GM19324 (cell line): ENCODE data around the gene THRA.
A peak's percentile ranks its signal among the peaks of the same experiment; 100 is the strongest.

Source experiments
- ATAC-seq: cut with Tn5 transposase; IDR thresholded peaks from one replicate; pipeline ENCODE4 v1.9.1; 2021; ENCODE audit warnings: mild to moderate bottlenecking, moderate library complexity; ENCODE audit not compliant: unreplicated experiment, low FRiP score

The THRA gene

GRCh38 chr17:40063187-40063771 lies 514 bp downstream of the THRA start:
- ATAC-seq, result peak; percentile 21

GRCh38 chr17:40063901-40064531 lies 1.3 kb downstream of the THRA start:
- ATAC-seq, result no peak

- ATAC-seq, result no peak
Measured at GRCh38 chr17:40064971-40065768, 2.4 kb downstream of the THRA start.

DNA sequence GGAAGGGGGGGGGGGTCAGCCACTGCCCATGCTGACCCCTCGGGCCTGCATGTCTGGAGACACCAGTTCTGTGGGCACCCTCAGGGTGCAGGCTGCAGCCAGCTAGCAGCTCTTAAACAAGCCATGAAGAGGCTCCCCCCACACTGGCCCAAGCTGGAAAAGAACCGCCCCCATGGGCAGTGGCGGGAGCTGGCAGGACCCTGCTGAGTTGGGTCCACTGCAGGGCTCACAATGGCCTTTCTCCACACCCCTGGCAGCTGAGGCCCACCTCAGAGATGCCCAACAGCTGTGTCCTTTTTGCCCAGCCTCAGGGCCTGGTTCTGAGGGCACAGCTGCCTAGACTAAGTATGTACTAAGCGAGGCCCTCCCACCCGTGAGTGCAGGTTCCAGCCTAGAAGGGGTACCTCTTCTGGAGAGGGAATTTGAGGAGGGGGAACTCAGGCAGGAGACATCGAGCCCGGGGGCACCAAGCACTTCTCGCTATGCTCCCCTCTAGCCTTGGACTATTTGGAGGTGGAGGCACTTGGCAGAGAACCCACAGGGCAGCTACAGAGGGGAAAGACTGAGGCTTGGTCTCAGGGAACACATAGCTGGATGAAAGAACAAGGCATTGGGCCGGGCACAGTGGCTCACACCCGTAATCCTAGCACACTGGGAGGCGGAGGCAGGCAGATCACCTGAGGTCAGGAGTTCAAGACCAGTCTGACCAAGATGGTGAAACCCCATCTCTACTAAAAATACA lies 3.2 kb downstream of the THRA start:
- ATAC-seq, result no peak

DNA sequence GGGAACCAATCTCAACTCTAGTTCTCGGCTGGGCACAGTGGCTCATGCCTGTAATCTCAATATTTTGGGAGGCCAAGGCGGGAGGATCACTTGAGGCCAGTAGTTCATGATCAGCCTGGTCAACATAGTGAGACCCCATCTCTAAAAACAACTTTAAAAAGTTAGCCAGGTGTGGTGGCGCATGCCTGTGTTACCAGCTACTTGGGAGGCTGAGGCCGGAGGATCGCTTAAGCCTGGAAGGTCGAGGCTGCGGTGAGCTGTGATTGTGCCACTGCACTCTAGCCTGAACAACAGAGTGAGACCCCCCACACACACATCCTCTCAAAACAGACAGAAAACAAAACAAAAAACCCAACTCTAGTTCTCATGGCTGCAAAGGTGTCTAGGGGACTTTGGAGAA lies 4.9 kb downstream of the THRA start:
- no peak for ATAC-seq

- no peak for ATAC-seq
Measured at GRCh38 chr17:40068129-40068581, 5.4 kb downstream of the THRA start.

- no peak for ATAC-seq
Measured at GRCh38 chr17:40068584-40068916, 5.8 kb downstream of the THRA start.

- ATAC-seq, result no peak
Measured at GRCh38 chr17:40068917-40069750, 6.4 kb downstream of the THRA start.

DNA sequence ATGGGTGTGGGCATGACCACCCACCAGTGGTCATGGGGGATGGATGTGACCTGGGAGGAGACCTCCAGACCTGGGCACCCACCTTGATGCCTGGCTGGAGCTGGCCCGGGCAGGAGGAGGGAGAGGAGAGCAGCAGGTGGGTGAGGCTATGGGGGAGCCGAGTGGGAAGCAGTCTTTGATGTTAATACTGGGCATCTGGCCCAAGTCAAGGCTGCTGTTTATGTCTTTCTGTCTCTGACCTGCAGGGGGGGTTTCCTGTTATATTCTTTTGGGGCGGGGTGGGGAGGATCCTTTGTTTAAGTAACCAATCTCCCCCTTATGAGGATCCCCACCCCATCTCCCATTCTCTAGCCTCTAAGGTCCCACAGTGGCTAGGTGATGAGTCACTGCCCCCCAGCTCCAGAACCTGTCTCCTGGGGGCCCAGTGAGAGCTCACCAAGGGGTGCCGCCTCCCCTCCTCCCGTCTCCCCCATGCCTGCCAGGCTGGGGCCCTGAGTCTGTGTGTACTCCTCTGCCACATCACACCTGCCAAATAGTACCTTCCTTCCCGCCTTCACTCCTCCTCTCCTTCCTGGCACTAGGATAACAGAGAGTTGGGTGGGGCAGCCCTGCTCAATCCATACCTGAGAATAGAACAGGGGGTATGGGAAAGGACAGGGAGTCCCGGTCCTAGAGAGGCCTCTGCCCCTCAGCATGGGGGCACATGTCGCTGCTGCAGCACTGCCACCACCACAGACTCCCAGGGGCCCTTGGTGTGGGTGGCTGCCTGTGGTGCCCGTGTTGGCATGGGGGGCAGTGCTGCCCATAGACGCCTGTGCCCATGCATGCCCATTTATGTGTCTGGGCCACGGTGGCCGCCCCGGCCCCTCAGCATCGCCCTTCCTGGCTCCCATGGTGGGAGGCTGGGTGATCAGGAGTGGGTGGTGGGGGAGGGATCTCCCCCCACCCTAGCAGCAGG lies 7.3 kb downstream of the THRA start:
- no peak for ATAC-seq

DNA sequence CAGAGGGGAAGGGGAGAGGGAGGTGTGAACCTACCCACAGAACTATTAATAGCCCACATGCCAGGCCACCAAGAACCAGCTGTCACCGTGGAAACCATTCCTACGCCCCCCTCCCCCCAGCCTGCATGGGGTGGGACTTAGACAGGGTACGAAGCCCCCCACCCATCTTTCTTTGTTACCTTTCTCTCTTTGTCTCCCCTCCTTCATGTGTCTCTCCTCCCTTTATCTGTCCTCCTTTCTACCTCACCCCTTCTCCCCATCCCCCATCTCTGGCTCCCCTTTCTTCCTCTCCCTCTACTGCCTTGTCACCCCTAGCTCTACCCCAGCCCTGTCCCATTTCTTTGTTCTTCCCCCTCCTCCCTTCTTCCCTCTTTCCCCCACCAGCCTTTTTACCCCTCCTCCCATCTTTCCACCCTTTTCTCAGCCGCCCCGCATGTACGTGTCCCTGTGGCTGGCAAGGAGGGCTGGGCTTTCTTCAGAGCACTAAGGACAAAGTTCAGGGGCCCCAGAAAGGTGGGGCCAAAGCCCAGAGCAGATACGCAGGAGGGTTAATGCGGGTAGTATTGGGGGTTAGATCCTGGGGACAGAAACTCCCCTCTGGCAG lies 8.0 kb downstream of the THRA start:
- ATAC-seq, result no peak

- ATAC-seq, result no peak
Measured at GRCh38 chr17:40071313-40072039, 8.7 kb downstream of the THRA start.

- no peak for ATAC-seq
Measured at GRCh38 chr17:40072040-40072734, 9.4 kb downstream of the THRA start.

GRCh38 chr17:40072735-40073346 lies 10.1 kb downstream of the THRA start:
- ATAC-seq, result no peak

DNA sequence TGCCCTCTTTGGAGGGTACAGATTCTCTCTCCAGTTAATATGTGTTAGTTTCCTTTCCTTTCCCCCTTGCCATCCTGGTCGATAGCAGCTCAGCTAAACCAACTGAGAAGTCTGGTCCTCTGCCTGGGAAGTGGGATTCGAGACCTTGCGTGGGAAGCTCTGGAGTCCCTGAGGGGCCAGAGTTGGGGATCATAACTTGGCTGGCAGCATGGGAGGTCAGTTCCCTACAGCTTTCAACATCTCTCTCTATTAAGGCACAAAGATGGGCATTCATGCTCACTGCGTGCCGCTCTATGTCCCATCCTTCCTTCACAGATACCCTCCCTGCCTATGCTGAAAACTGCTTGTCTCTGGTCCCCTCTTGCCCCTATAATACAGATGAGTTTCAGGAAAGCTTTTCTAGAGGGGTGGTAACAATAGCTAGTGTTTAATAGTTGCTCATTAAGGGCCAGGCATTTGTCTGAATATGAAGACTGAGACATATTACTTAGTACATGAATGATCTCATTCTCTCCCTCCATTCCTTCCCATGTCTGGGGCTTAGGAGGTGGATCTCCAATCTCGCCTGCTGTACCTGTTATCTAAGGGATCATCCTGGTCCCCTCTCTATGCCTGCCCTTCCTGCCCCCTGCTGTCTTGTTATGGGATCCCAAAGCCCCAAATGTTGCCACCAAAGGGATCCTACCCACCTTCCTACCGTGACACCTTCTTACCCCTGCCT lies 10.8 kb downstream of the THRA start:
- no peak for ATAC-seq

- no peak for ATAC-seq
Measured at GRCh38 chr17:40074175-40074512, 11.4 kb downstream of the THRA start.

DNA sequence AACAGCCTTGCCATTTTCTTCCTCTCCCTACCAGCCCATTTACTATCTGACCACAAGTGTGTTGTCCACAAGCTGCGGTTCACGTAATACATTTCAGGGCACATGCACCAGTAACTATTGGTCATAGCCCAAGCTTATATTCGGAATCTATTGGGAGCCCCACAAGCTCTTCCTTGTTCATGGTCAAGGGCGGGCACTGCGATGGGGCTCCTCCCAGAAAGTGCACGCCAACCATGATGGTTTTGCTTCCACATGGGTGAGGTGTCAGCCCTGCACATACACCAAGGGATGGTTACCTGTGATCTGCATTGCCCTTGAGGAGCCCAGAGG lies 12.1 kb downstream of the THRA start:
- ATAC-seq, result no peak
